GM13977 (cell line): Measurements from ENCODE around the gene TCTA.

Experiments
- DNase-seq: peaks from one replicate; pipeline ENCODE4 v3.0.0; 2012; ENCODE audit warnings: low spot score
- in situ Hi-C: fragments of 300-500 bp; cut with MboI; formaldehyde crosslinking; loops from one replicate; pipeline ENCODE4 v1.12.0; 2022; ENCODE audit warnings: low sequenced_read_pairs, low pct_unique_long_range_greater_than_20kb, mixed read lengths, inconsistent platforms; ENCODE audit not compliant: unreplicated experiment
- TF ChIP-seq, protein P1 (sequence below): IDR thresholded peaks from 2 replicates; pipeline ENCODE4 v1.5.1; 2012; ENCODE audit warnings: mild to moderate bottlenecking, control low read depth; ENCODE audit not compliant: insufficient read depth; ENCODE audit errors: extremely low read depth, missing control alignments

The TCTA gene

DNA sequence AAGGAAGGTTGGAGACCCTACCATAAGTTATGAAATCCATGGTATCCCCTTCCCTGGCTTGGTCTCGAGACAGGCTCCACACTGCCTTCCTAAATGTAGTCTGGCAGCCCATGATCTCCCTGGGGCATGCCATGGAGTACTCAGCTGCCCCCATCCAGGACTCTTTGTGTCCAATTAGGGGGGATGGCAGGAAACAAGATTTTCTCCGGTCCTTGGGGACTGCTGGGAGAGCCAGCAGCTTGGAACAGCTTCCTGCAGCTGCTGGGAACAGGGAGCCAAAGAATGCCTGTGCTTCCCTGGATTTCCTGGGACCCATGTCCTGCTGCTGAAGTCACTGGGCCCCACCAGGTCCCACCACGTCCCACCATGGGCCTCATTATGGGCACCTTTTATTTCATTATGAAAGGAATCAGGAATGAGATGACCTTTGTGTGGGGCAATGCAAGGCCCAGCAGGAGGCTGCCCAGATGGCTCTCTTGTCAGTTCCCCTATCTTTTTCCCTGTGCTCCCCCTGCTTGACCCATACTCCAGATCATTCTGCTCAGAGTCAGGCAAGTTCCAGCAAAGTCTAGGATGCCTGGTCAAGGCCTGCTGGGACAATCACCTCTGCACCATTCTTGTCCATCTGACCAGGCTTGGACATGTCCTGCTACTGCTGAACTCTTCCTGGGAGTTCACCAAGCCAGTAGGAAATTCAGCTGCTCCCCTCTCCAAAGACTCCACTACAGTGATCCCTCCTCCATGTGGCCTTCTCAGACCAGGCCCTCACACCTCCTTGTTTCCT is 42.9 kb downstream of the TCTA start:
- in situ Hi-C loops = no loop called here
- TF ChIP-seq, protein P1, sequence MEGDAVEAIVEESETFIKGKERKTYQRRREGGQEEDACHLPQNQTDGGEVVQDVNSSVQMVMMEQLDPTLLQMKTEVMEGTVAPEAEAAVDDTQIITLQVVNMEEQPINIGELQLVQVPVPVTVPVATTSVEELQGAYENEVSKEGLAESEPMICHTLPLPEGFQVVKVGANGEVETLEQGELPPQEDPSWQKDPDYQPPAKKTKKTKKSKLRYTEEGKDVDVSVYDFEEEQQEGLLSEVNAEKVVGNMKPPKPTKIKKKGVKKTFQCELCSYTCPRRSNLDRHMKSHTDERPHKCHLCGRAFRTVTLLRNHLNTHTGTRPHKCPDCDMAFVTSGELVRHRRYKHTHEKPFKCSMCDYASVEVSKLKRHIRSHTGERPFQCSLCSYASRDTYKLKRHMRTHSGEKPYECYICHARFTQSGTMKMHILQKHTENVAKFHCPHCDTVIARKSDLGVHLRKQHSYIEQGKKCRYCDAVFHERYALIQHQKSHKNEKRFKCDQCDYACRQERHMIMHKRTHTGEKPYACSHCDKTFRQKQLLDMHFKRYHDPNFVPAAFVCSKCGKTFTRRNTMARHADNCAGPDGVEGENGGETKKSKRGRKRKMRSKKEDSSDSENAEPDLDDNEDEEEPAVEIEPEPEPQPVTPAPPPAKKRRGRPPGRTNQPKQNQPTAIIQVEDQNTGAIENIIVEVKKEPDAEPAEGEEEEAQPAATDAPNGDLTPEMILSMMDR = no peak
- DNase-seq = no peak

DNA sequence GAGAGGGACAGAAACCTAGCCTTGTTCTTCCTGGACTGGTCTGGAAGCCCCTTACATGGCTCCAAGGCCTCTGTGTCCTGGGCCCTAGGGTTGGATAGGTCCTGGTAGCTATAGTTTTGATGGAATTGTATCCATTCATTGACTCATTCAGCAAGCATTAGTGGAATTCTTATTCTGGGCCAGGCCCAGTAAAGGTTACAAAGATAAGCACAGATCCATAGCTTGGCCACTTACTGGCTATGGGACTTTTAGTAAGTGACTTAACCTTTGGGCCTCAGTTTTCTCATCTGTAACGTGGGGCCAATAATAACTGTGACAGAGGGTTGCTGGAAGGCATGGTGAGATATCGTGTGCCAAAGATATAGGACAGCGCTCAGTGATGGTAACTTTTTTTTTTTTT is 44.2 kb downstream of the TCTA start:
- no peak for DNase-seq
- in situ Hi-C loops = no loop called here

DNA sequence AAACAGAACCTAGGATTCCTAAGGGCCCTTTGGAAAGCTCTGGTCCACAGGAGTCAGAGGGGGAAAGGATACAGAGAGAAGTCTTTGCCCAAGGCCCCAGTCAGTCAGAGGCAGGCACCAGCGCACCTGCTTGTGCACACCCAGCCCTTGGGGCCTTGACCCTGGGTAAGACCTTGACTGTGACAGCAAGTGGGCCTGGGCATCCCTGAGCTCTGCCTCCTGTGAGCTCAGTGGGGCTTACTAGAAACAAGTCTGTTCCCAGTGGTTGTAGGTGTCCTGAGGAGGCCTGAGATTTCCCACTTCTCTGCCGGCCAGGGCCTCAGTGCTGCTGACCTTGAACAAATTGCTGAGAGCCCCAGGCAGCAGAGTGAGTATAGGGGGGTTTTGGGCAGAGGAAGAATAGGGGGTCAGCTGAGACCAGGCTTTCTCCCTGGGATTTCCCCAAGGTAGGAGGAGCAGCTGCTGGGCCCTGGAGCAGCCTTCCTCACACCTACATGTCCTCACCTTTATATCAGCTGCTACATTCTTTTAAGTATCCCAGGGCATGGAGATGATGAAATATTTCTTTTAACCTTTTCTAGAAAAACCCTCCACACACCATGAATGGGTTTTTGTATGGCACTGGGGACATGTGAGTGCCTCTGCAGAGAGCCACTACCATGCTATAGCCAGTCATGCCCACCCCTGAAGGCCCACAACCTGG is 48.1 kb downstream of the TCTA start:
- DNase-seq = no peak
- TF ChIP-seq, protein P1 = no peak
- in situ Hi-C loops = no loop called here

More for the DNA sequence above, 44.2 kb downstream of the TCTA start:
- TF ChIP-seq, protein P1 = no peak

DNA sequence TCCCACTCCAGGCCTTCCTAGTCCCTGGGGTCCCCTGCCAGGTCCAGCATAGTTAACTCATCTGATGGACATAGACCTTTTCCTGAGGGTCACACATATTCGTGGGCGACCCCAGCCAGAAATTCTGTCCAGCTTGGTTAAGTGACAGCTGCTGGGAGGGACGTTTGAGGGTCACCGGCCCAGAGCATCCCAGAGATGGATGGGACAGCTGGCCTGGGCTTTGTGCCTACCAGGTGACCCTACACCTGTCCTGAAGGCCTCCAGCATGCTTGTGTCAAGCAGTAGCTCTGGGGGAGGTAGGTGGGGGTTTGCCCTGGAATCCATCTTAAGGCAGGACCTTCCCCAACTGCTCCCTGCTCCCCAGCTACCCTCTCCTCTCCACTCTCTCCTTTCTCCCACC is 48.7 kb downstream of the TCTA start:
- in situ Hi-C loops = no loop called here
- TF ChIP-seq, protein P1 = no peak
- DNase-seq = no peak

DNA sequence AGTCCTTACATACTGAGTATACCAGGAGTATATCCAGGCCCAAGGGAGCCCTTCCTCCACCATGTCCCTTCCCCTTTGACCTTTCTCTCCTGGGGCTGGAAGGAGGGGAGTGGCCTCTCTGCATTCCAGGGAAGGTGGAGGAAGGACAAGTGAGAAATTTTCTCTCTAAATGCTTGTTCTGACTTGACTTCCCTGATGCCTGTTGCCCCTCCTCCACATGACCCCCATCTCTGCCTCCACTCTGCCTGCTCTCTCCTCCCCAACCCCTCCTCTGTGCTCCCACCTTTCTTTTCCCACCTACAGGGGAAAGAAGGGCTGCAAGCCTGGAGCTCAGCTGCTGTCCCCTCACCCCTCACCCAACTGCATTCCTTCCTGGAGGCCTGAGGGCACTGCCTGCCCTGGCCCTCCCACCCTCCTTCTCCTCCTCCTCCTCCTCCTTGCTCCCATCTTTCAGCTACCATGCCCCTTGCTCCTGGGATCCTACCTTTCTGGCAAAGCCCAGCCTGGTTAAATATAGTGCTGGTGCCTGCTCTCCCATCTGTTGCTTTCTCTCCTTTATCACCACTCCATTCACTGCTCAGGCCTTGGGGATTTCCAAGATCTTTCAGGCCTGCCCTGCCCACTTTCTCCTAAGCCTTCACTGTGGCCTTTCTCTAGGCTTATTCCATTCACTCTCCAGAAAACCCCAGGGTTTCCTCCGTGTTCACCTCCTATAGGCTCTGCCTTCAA is 49.4 kb downstream of the TCTA start:
- in situ Hi-C loops = no loop called here
- TF ChIP-seq, protein P1 = no peak
- no peak for DNase-seq

DNA sequence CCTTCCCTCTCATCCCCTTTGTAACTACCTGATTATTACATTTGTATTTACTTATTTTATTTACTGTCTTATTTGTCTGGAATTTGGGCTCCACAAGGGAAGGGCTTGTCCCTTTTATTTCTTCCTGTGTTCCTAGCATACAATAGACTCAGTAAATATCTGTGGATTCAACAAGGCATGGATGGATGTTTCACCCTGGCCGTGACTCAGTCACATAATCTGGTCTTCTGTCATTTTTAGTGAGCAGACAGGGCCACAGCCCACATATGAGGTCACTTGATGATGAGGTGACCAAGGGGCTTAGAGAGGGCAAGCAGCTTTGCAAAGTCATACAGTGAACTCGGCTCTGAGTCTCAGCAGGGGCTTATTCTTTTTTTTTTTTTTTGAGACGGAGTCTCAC is 50.0 kb downstream of the TCTA start:
- in situ Hi-C loops = no loop called here
- TF ChIP-seq, protein P1 = no peak
- no peak for DNase-seq
